ENCODE data around the gene HES3.

GRCh38 chr1:6209661-6210580, 34.1 kb upstream of the HES3 start:
- no peak for TF ChIP-seq POLR2AphosphoS5 (IDR thresholded peaks at IDR 0.05; ENCODE audit: low read depth, low read length)
- TF ChIP-seq POLR2A (IDR thresholded peaks at IDR 0.05; ENCODE audit: low read depth, low read length) = no peak
- no peak for TF ChIP-seq PAX5 (IDR thresholded peaks at IDR 0.05; ENCODE audit: insufficient read depth, low read length, severe bottlenecking)
- no peak for TF ChIP-seq SPI1 (IDR thresholded peaks at IDR 0.05; ENCODE audit: low read depth, low read length)
- TF ChIP-seq TAF1 (IDR thresholded peaks at IDR 0.05; ENCODE audit: low read depth, low read length) = no peak

Data from GM12891 (cell line).